SK-N-MC (cell line): ENCODE data around the gene BRWD1.

ENCODE experiments used
- EZH2 ChIP-seq: fragments of 200-600 bp; sonication (generic); IDR thresholded peaks from one replicate; pipeline ENCODE4 v1.6.1; 2017; ENCODE audit warnings: antibody characterized with exemption
- FOXP2 ChIP-seq: optimal IDR thresholded peaks from 2 replicates; pipeline ENCODE3; 2011; ENCODE audit warnings: mild to moderate bottlenecking, moderate library complexity; ENCODE audit not compliant: insufficient read depth; ENCODE audit errors: extremely low read length, control extremely low read depth
- POLR2AphosphoS5 ChIP-seq: IDR thresholded peaks from 2 replicates; pipeline ENCODE4 v1.6.1; 2012; ENCODE audit warnings: mild to moderate bottlenecking, low read depth, low read length, borderline replicate concordance

GRCh38 chr21:39150877-39151276 lies 162.6 kb downstream of the BRWD1 start:
- no peak for TF ChIP-seq POLR2AphosphoS5
- TF ChIP-seq EZH2, result no peak
- TF ChIP-seq FOXP2, result no peak
